Osteoblast (primary cell): ENCODE data around the gene JDP2. TPM values are rescaled to one million over a fixed set of nuclear protein-coding genes. Genes with fewer than 3 reads are reported as not detected.

Experiments used
- DNase-seq: peaks from one replicate; pipeline ENCODE4 v3.0.0; 2011; ENCODE audit warnings: low spot score, mixed read lengths; ENCODE audit not compliant: insufficient read length; ENCODE audit errors: missing footprints
- H2AFZ ChIP-seq: 2 replicates; pipeline ENCODE4 v1.6.0; 2011; ENCODE audit warnings: mild to moderate bottlenecking, low read length
- H3K27ac ChIP-seq: 2 replicates; pipeline ENCODE4 v1.5.1; 2011; ENCODE audit warnings: mild to moderate bottlenecking, low read depth, low read length, moderate library complexity
- H3K27me3 ChIP-seq: 2 replicates; pipeline ENCODE4 v1.6.0; 2012; ENCODE audit warnings: mild to moderate bottlenecking, control low read depth, inconsistent platforms, low read length, moderate library complexity; ENCODE audit not compliant: insufficient read depth
- H3K36me3 ChIP-seq: 2 replicates; pipeline ENCODE4 v1.5.1; 2011; ENCODE audit warnings: mild to moderate bottlenecking, low read length, control low read depth, moderate library complexity; ENCODE audit not compliant: insufficient read depth
- H3K4me1 ChIP-seq: 2 replicates; pipeline ENCODE4 v1.5.1; 2011; ENCODE audit warnings: mild to moderate bottlenecking, low read length, control low read depth, moderate library complexity; ENCODE audit not compliant: insufficient read depth
- H3K4me2 ChIP-seq: 2 replicates; pipeline ENCODE4 v1.6.0; 2011; ENCODE audit warnings: mild to moderate bottlenecking, low read length; ENCODE audit not compliant: insufficient read depth
- H3K4me3 ChIP-seq: fragments of 200-600 bp; sonication (generic); 3 replicates; pipeline ENCODE4 v1.5.1; 2012; ENCODE audit warnings: mild to moderate bottlenecking, low read length, inconsistent platforms; ENCODE audit not compliant: insufficient read depth
- H3K79me2 ChIP-seq: 2 replicates; pipeline ENCODE4 v1.6.0; 2012; ENCODE audit warnings: mild to moderate bottlenecking, low read length, control low read depth, inconsistent platforms; ENCODE audit not compliant: insufficient read depth
- H3K9me3 ChIP-seq: 2 replicates; pipeline ENCODE4 v1.5.1; 2011; ENCODE audit warnings: low read depth, low read length, control low read depth
- H4K20me1 ChIP-seq: 2 replicates; pipeline ENCODE4 v1.6.0; 2012; ENCODE audit warnings: mild to moderate bottlenecking, low read length, control low read depth; ENCODE audit not compliant: insufficient read depth
- total RNA-seq: library from RNA; depleted of rRNA; stranded (reverse); fragments of >200 nt; gene quantifications from 2 replicates; pipeline ENCODE4 v1.2.3, GENCODE V29; 2012
- TF ChIP-seq, protein P1 (sequence below): IDR thresholded peaks from 2 replicates; pipeline ENCODE4 v1.5.1; 2011; ENCODE audit warnings: mild to moderate bottlenecking, low read depth, low read length, moderate library complexity; ENCODE audit errors: extremely low read depth

Gene JDP2
- total RNA-seq, 1 donor: 77.1 TPM

DNA sequence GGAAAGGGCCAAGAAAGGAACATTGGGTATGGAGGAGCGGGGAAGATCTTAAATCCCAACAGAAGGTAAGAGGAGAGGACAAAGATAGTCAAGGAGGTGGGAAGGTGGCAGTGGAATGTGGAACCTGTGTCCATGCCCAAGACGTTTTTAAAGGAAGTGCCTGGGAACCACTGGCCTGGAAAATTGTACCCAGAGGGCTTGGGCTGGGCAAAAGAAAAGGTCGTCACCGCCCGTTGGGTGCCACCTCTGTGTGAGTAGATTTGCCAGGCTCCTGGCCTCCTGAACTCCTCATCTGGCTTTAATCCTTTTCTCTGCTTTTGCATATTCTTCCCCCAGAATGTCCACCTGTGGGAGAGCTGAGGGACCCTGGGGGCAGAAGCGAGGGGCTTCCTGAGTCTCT, 32.6 kb downstream of the JDP2 start:
- H3K4me1 ChIP-seq: no peaks in the 10 kb centered on the region
- TF ChIP-seq, protein P1, sequence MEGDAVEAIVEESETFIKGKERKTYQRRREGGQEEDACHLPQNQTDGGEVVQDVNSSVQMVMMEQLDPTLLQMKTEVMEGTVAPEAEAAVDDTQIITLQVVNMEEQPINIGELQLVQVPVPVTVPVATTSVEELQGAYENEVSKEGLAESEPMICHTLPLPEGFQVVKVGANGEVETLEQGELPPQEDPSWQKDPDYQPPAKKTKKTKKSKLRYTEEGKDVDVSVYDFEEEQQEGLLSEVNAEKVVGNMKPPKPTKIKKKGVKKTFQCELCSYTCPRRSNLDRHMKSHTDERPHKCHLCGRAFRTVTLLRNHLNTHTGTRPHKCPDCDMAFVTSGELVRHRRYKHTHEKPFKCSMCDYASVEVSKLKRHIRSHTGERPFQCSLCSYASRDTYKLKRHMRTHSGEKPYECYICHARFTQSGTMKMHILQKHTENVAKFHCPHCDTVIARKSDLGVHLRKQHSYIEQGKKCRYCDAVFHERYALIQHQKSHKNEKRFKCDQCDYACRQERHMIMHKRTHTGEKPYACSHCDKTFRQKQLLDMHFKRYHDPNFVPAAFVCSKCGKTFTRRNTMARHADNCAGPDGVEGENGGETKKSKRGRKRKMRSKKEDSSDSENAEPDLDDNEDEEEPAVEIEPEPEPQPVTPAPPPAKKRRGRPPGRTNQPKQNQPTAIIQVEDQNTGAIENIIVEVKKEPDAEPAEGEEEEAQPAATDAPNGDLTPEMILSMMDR: no peak
- H3K36me3 ChIP-seq: peaks cover 29% of the 10 kb centered on the region
- no peak overlapping the region for H3K4me3 ChIP-seq
- no peaks in the 10 kb centered on the region for H3K9me3 ChIP-seq
- H3K4me2 ChIP-seq: no peak overlapping the region
- H3K79me2 ChIP-seq: peaks cover 55% of the 10 kb centered on the region
- H3K27me3 ChIP-seq: no peaks in the 10 kb centered on the region
- DNase-seq: no peak
- no peak overlapping the region for H2AFZ ChIP-seq
- H4K20me1 ChIP-seq: peaks cover 27% of the 10 kb centered on the region
- H3K27ac ChIP-seq: no peak overlapping the region

DNA sequence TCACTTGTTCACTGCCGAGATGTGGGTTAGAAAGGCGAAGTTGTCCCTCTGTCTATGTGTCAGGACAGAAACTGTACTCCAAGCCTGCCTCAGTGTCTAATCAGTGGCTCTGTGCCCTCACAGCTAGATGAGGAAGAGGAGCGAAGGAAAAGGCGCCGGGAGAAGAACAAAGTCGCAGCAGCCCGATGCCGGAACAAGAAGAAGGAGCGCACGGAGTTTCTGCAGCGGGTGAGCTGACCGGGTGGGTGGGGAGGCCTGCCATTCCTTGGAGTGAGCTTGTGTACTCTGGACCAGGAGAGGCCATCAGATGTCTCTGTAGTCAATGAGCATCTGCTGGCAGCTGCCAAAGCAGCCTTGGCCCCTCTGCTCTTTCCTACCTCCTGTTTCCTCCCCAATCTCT, 33.5 kb downstream of the JDP2 start:
- H3K4me1 ChIP-seq: no peaks in the 10 kb centered on the region
- TF ChIP-seq, protein P1: no peak
- no peaks in the 10 kb centered on the region for H3K9me3 ChIP-seq
- H3K79me2 ChIP-seq: peaks cover 46% of the 10 kb centered on the region
- H3K4me2 ChIP-seq: no peak overlapping the region
- H3K4me3 ChIP-seq: no peak overlapping the region
- H4K20me1 ChIP-seq: peaks cover 19% of the 10 kb centered on the region
- H2AFZ ChIP-seq: no peak overlapping the region
- no peak for DNase-seq
- no peaks in the 10 kb centered on the region for H3K27me3 ChIP-seq
- H3K36me3 ChIP-seq: peaks cover 29% of the 10 kb centered on the region
- H3K27ac ChIP-seq: no peak overlapping the region

DNA sequence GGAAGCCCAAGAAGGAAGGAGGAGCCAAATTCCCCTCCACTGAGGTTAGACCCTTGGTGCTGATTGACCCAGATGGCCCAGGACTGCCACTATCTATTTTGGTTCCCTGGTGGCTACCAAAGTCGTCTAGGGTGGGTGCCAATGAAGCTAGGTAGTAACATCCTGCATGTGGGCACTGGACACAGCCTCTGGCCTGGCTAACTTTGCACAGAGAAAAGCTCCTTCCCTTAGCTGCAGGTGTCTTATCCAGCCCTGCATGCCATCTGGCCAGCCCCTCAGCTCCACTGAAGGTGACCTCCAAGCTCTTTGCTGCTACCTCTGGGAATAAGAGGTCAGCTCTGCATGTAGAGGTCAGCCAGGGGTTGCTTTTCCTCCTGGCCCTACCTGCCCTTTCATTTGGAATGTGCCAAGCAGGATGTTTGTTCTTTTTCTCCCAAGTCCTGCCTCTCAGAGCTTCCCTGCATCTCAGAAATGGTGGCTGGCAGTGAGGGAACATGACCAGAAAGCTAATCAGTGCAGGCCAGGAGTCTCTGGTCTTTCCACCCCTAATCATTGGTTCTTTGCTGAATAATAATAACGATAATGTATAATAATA, 34.0 kb downstream of the JDP2 start:
- Histone ChIP-seq H3K4me3 (no peak overlapping the region), H3K9me3 (no peaks in the 10 kb centered on the region), H3K27ac (no peak overlapping the region), H3K79me2 (peaks cover 41% of the 10 kb centered on the region), H3K4me2 (no peak overlapping the region), H3K27me3 (no peaks in the 10 kb centered on the region), H4K20me1 (peaks cover 15% of the 10 kb centered on the region), H3K36me3 (peaks cover 29% of the 10 kb centered on the region), H3K4me1 (no peaks in the 10 kb centered on the region), H2AFZ (no peak overlapping the region)
- DNase-seq: no peak
- TF ChIP-seq, protein P1: no peak

DNA sequence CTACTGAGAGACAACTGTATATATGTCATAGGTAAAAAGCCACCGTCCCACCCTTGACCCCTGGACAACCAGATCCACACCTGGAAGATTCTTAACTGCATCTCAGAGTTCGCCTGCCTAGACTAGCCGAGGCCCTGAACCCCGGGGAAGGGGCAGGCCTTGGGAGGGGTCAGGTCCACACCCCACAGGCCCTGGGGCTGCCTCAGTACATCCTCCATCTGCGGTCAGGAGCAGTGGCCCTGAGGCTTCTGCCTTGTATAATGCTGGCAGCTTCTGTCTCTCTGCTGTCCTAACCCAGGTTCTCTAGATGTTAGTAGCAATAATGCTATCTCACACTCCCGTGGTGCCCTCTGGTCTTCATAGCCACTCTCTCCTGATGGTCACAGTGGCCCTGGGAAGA, 36.8 kb downstream of the JDP2 start:
- no peak overlapping the region for H2AFZ ChIP-seq
- no peaks in the 10 kb centered on the region for H3K4me1 ChIP-seq
- DNase-seq: no peak
- peaks cover 10% of the 10 kb centered on the region for H4K20me1 ChIP-seq
- peaks cover 33% of the 10 kb centered on the region for H3K36me3 ChIP-seq
- H3K27ac ChIP-seq: no peak overlapping the region
- no peak overlapping the region for H3K4me3 ChIP-seq
- H3K4me2 ChIP-seq: no peak overlapping the region
- TF ChIP-seq, protein P1: no peak
- H3K79me2 ChIP-seq: peaks cover 13% of the 10 kb centered on the region
- no peaks in the 10 kb centered on the region for H3K27me3 ChIP-seq
- no peaks in the 10 kb centered on the region for H3K9me3 ChIP-seq
